Endothelial cell of umbilical vein (primary cell): ENCODE data around the gene SH3RF3. TPM values are rescaled to one million over a fixed set of nuclear protein-coding genes. Genes with fewer than 3 reads are reported as not detected.

Source experiments
- BruUV-seq: library from RNA; stranded (reverse); fragments of 400-500 nt; replicated peaks from 2 replicates; lab custom pipeline; 2021; lab: Mats Ljungman, UMichigan
- CTCF ChIA-PET: fragments of 300-600, 350-600 bp; sonication (Branson Sonifier 250); formaldehyde crosslinking; loops from one replicate; lab custom pipeline; 2021; ENCODE audit warnings: antibody characterized with exemption, inconsistent platforms; lab: Charles Lee
- POLR2A ChIA-PET: fragments of 300-600, 350-600 bp; sonication (Branson Sonifier 250); formaldehyde crosslinking; loops from one replicate; lab custom pipeline; 2021; ENCODE audit warnings: antibody characterized with exemption, inconsistent platforms; lab: Charles Lee
- DNase-seq: peaks from one replicate; pipeline ENCODE4 v3.0.0-alpha.2; 2011; ENCODE audit warnings: low read depth, low spot score
- FAIRE-seq: peaks from 2 replicates; lab custom pipeline; 2011; peaks lifted over from hg19 to GRCh38; lab: Jason Lieb, UNC
- H2AFZ ChIP-seq: 2 replicates; pipeline ENCODE4 v1.6.0; 2012; ENCODE audit warnings: low read depth, low read length, control low read depth, inconsistent platforms
- H3K27ac ChIP-seq: 2 replicates; pipeline ENCODE4 v1.5.1; 2011; ENCODE audit warnings: low read depth, mild to moderate bottlenecking, control low read depth, low read length, moderate library complexity; ENCODE audit not compliant: insufficient read depth
- H3K27me3 ChIP-seq, 2 experiments: 2 replicates each; pipeline versions ENCODE4 v1.6.0 to v1.6.1; 2011; ENCODE audit warnings: low read length in 2 of 2, mixed read lengths in 1 of 2; ENCODE audit not compliant: control insufficient read depth in 2 of 2, insufficient read depth in 2 of 2
- H3K36me3 ChIP-seq, 2 experiments: 2 replicates in 1 of 2; 3 replicates in 1 of 2; pipeline ENCODE4 v1.5.1; 2011; ENCODE audit warnings: low read length in 2 of 2, mild to moderate bottlenecking in 1 of 2, moderate library complexity in 1 of 2; ENCODE audit not compliant: control insufficient read depth in 2 of 2, insufficient read depth in 2 of 2; ENCODE audit errors: extremely low read depth in 1 of 2
- H3K4me1 ChIP-seq: 3 replicates; pipeline ENCODE4 v1.5.1; 2011; ENCODE audit warnings: mild to moderate bottlenecking, low read length; ENCODE audit not compliant: control insufficient read depth, insufficient read depth; ENCODE audit errors: extremely low read depth
- H3K4me2 ChIP-seq: 2 replicates; pipeline ENCODE4 v1.6.1; 2011; ENCODE audit warnings: low read length, control low read depth, mixed read lengths; ENCODE audit not compliant: insufficient read depth
- H3K4me3 ChIP-seq, 3 experiments: fragments of 200-600 bp in 1 of 3; sonication (generic), shearing (Covaris generic) in 1 of 3; replicated peaks in 1 of 3; 2 replicates each; pipeline ENCODE4 v1.5.1; 2011 to 2016; ENCODE audit warnings: control low read depth in 3 of 3, low read length in 3 of 3, mild to moderate bottlenecking in 2 of 3, inconsistent platforms in 1 of 3, low read depth in 1 of 3, moderate library complexity in 1 of 3; ENCODE audit not compliant: insufficient read depth in 1 of 3
- H3K79me2 ChIP-seq: 2 replicates; pipeline ENCODE4 v1.6.0; 2012; ENCODE audit warnings: low read length, inconsistent platforms; ENCODE audit not compliant: control insufficient read depth, insufficient read depth
- H3K9ac ChIP-seq: replicated peaks from 2 replicates; pipeline ENCODE3; 2011; ENCODE audit warnings: low read length, control low read depth; ENCODE audit not compliant: insufficient read depth; ENCODE audit errors: extremely low read depth
- H3K9me1 ChIP-seq: replicated peaks from 3 replicates; pipeline ENCODE4 v1.6.0; 2011; ENCODE audit warnings: mild to moderate bottlenecking, low read length; ENCODE audit not compliant: control insufficient read depth, insufficient read depth; ENCODE audit errors: extremely low read depth
- H3K9me3 ChIP-seq: replicated peaks from 2 replicates; pipeline ENCODE4 v1.5.1; 2012; ENCODE audit warnings: low read length, inconsistent platforms; ENCODE audit not compliant: control insufficient read depth, insufficient read depth
- H4K20me1 ChIP-seq: replicated peaks from 2 replicates; pipeline ENCODE3; 2011; ENCODE audit warnings: mild to moderate bottlenecking, low read length; ENCODE audit not compliant: control insufficient read depth, insufficient read depth; ENCODE audit errors: extremely low read depth
- EZH2 ChIP-seq: IDR thresholded peaks from 2 replicates; pipeline ENCODE4 v1.6.1; 2012; ENCODE audit warnings: borderline replicate concordance, low read depth, mild to moderate bottlenecking, moderate library complexity, low read length, inconsistent platforms; ENCODE audit not compliant: severe bottlenecking
- FOS ChIP-seq: IDR thresholded peaks from 2 replicates; pipeline ENCODE4 v1.6.1; 2011; ENCODE audit warnings: mild to moderate bottlenecking, low read length, moderate library complexity, borderline replicate concordance; ENCODE audit not compliant: insufficient read depth
- GATA2 ChIP-seq: IDR thresholded peaks from 2 replicates; pipeline ENCODE4 v1.7.0; 2011; ENCODE audit warnings: low read depth, mild to moderate bottlenecking, moderate library complexity, mixed read lengths, low read length; ENCODE audit not compliant: insufficient read length, insufficient read depth
- JUN ChIP-seq: IDR thresholded peaks from 2 replicates; pipeline ENCODE4 v1.6.1; 2011; ENCODE audit warnings: borderline replicate concordance, low read depth; ENCODE audit not compliant: insufficient read length, insufficient read depth
- MYC ChIP-seq: IDR thresholded peaks from one replicate; pipeline ENCODE4 v1.6.1; 2011; ENCODE audit warnings: mild to moderate bottlenecking, low read depth, low read length
- POLR2A ChIP-seq: IDR thresholded peaks from 2 replicates; pipeline ENCODE4 v1.6.1; 2012; ENCODE audit warnings: low read depth, mild to moderate bottlenecking, control low read depth, low read length
- POLR2AphosphoS5 ChIP-seq: IDR thresholded peaks from 2 replicates; pipeline ENCODE4 v1.6.1; 2012; ENCODE audit warnings: low read depth, mild to moderate bottlenecking, control low read depth, low read length, moderate library complexity; ENCODE audit not compliant: insufficient read depth
- dilution Hi-C: fragments of 300-500 bp; cut with MboI; formaldehyde crosslinking; loops from one replicate; pipeline ENCODE4 v1.15.0; 2019; ENCODE audit warnings: low sequenced_read_pairs; ENCODE audit not compliant: extremely low pct_ligation_motif_present
- intact Hi-C: fragments of 100-400 bp; cut with micrococcal nuclease; formaldehyde crosslinking; loops from one replicate; pipeline ENCODE4 v1.10.0; 2022
- polyA plus RNA-seq, 4 experiments: library from polyadenylated mRNA; depleted of rRNA in 3 of 4; stranded (reverse) in 3 of 4; unstranded in 1 of 4; fragments of >200 nt; gene quantifications; 2 replicates each; pipeline versions ENCODE4 v1.2.1 to v1.2.3, GENCODE V29; 2011 to 2012; ENCODE audit warnings: missing spikeins in 1 of 4
- total RNA-seq: library from RNA; stranded (reverse); gene quantifications from 2 replicates; pipeline ENCODE4 v1.2.3, GENCODE V29; 2021
- TF ChIP-seq, protein P1 (sequence below): IDR thresholded peaks from 2 replicates; pipeline ENCODE4 v1.6.1; 2011; ENCODE audit not compliant: insufficient read depth, insufficient read length
- TF ChIP-seq, protein P2 (sequence below), 2 donors: IDR thresholded peaks; 1 replicate in 1 of 2; 2 replicates in 1 of 2; pipeline ENCODE4 v1.5.1; 2011; ENCODE audit warnings: low read length in 2 of 2, mild to moderate bottlenecking in 2 of 2, moderate library complexity in 2 of 2, control low read depth in 1 of 2, inconsistent platforms in 1 of 2, low read depth in 1 of 2; ENCODE audit not compliant: insufficient read depth in 1 of 2; ENCODE audit errors: extremely low read depth in 1 of 2

Gene SH3RF3
- total and polyA plus RNA-seq, 2 donors (not counting 3 experiments of a cell fraction or from before 2014, with no cell fraction given) = 3.8 to 14.7 TPM

DNA sequence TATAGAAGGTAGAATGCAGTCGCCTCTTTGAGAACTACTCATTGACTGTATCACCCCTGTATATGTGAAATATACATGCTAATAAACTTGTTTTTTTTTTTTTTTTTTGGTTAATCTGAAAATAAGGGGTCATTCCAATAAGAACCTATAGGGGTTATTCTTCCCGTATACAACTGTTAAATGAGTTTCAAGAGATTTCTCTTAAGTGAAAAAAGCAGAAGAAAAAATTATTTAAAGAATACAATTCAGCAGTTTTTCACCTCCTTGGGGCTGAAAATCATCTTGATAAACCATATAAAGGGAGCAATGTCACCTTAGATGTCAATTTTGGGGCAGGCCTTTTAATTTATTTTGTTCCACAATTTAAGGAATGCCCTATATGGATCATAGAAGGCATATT, 418.3 kb downstream of the SH3RF3 start:
- Histone ChIP-seq H3K4me2 (no peak overlapping the region), H3K27me3 (no peaks in the 10 kb centered on the region), H3K36me3 (peaks cover 3% of the 10 kb centered on the region in 2 experiments), H3K9me1 (no peaks in the 10 kb centered on the region), H3K9ac (no peak overlapping the region), H3K4me3 (no peak overlapping the region), H3K27ac (no peak overlapping the region), H3K9me3 (no peaks in the 10 kb centered on the region), H3K79me2 (no peaks in the 10 kb centered on the region), H3K4me1 (peaks cover 3% of the 10 kb centered on the region), H2AFZ (no peak overlapping the region), H4K20me1 (no peaks in the 10 kb centered on the region)
- ChIA-PET CTCF (interaction anchor here (1.1 to 7.4 kb wide), 18 partner anchors 9 to 214 kb away, joined by 3 to 191 read pairs (median 6); partner anchors contain the start of genes SEPTIN10 and SOWAHC), POLR2A (interaction anchor here (0.7 kb wide), 1 partner anchor 67 kb away, joined by 3 read pairs; the partner anchor contains the start of genes SEPTIN10 and SOWAHC)
- dilution Hi-C loops = no loop called here
- TF ChIP-seq EZH2 (no peak), FOS (no peak), GATA2 (no peak), POLR2A (no peak), MYC (no peak), POLR2AphosphoS5 (no peak), JUN (no peak)
- TF ChIP-seq, protein P1, sequence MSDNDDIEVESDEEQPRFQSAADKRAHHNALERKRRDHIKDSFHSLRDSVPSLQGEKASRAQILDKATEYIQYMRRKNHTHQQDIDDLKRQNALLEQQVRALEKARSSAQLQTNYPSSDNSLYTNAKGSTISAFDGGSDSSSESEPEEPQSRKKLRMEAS = no peak
- TF ChIP-seq, protein P2, sequence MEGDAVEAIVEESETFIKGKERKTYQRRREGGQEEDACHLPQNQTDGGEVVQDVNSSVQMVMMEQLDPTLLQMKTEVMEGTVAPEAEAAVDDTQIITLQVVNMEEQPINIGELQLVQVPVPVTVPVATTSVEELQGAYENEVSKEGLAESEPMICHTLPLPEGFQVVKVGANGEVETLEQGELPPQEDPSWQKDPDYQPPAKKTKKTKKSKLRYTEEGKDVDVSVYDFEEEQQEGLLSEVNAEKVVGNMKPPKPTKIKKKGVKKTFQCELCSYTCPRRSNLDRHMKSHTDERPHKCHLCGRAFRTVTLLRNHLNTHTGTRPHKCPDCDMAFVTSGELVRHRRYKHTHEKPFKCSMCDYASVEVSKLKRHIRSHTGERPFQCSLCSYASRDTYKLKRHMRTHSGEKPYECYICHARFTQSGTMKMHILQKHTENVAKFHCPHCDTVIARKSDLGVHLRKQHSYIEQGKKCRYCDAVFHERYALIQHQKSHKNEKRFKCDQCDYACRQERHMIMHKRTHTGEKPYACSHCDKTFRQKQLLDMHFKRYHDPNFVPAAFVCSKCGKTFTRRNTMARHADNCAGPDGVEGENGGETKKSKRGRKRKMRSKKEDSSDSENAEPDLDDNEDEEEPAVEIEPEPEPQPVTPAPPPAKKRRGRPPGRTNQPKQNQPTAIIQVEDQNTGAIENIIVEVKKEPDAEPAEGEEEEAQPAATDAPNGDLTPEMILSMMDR (IDR thresholded peaks at IDR 0.05; ENCODE audit: extremely low read depth in 1 of 2, insufficient read depth in 1 of 2, low read depth in 1 of 2, low read length in 2 of 2) = no peak
- FAIRE-seq = no peak
- DNase-seq = no peak
- intact Hi-C loops = no loop called here
- no TSS peak for BruUV-seq
